GM19463 (cell line): ENCODE results near the gene FBXW5.

ENCODE experiments used
- ATAC-seq: cut with Tn5 transposase; IDR thresholded peaks from one replicate; pipeline ENCODE4 v1.9.1; 2021; ENCODE audit warnings: mild to moderate bottlenecking, moderate library complexity; ENCODE audit not compliant: unreplicated experiment

Gene FBXW5, protein sequence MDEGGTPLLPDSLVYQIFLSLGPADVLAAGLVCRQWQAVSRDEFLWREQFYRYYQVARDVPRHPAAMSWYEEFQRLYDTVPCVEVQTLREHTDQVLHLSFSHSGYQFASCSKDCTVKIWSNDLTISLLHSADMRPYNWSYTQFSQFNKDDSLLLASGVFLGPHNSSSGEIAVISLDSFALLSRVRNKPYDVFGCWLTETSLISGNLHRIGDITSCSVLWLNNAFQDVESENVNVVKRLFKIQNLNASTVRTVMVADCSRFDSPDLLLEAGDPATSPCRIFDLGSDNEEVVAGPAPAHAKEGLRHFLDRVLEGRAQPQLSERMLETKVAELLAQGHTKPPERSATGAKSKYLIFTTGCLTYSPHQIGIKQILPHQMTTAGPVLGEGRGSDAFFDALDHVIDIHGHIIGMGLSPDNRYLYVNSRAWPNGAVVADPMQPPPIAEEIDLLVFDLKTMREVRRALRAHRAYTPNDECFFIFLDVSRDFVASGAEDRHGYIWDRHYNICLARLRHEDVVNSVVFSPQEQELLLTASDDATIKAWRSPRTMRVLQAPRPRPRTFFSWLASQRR

DNA sequence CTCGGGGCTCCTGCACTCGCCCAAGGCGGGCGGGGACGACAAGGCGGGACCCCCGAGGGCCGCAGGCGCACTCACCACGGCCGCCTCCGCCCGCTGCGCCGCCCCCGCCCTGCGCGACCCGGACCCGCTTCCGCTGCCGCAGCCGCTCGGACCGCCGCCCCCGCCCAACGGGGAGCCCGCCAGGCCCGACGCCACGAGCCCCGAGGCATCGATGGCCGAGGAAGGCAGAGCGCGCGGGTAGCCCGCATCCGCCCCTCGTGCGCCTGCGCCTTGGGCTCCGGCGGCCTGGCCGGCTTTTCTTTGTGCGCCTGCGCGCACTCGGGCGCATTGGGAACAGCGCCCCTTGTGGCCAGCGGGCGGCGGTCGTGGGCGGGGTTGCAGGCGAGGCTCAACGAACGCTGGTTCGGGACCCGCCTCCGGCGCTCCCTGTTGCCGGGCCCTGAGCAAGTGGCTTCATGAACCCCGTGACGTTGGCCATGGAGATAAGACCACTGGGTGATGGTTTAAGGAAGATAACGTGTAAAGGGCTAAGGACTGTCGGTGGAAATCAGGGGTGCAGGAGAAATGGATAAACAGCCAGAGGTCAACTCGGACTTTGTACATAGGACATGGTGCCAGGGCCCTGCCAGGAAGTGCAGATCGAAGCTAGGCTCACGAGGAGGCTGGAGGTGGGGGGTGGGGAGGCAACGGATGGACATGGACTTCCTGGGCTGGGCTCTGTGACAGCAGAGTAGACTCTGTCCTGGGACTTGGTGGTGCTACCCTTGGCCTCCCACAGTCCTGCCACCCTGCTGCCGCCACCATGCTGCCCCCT is at the start of gene FBXW5, which contains the start of gene C8G:
Gene FBXW5 (minus strand): TSS at position 220 of the 814 bp plus-strand sequence. CDS start 655 bp downstream, outside the sequence.
Gene C8G (plus strand): TSS at position 725 of the 814 bp plus-strand sequence. CDS start 78 bp downstream, at position 803.
- ATAC-seq, result peak; percentile 81

DNA sequence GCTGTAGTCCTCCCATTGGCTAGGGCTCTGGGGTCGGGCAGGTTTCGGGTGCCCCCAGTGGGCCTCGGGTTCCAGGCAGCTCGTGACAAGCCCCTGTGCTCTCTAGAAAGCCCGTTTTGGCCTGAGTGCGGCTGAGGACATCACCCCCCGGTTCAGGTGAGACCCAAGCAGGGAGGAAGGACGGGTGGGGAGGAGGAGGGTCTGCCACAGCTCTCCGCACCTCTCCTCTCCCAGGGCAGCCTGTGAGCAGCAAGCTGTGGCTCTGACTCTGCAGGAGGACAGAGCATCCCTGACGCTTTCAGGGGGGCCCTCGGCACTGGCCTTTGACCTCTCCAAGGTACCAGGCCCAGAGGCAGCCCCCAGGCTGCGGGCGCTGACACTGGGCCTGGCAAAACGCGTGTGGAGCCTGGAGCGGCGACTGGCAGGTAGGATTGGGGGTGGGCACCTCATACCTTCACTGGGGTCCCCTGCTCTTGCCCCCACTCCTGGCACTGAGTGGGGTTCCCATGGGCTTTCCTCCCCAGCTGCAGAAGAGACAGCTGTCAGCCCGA is 48.4 kb upstream of the FBXW5 start:
- ATAC-seq, result no peak

DNA sequence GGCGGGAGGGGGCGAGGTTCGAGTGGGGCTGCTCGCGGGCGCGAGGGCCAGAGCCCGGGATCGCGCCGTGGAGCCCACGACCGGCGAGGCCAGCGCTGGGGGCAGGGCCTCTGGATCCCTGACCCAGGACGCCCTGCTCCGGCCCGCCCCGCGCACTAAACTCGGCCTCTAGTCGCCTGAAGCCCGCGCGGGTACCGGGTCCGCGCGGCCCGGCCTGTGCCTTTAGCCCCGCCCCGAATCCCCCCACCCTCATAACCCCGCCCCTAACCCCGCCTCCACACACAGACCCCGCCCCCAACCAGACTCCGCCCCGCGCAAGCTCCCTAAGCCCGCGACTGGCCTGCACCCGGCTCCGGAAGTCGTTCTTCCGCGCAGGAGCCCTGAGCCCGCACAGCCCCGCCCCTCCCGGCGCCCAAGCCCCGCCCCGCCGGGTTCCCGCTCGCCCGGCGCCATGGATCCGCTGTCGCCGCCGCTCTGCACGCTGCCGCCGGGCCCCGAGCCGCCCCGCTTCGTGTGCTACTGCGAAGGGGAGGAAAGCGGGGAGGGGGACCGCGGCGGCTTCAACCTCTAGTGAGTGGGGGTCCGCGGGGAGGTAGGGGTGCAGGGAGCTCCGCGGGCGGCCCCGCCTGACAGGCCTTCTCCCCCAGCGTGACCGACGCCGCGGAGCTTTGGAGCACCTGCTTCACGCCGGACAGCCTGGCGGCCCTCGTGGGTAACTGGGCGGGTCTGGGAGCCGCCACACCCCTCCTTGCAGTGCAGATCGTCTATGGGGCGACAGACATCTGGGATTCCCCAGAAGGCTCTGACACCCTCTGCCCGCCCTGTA is 47.7 kb upstream of the FBXW5 start, which contains the start of gene PAXX:
Gene PAXX (plus strand): TSS at position 430 of the 826 bp plus-strand sequence. CDS start 22 bp downstream, at position 452.
- peak; percentile 82 for ATAC-seq

DNA sequence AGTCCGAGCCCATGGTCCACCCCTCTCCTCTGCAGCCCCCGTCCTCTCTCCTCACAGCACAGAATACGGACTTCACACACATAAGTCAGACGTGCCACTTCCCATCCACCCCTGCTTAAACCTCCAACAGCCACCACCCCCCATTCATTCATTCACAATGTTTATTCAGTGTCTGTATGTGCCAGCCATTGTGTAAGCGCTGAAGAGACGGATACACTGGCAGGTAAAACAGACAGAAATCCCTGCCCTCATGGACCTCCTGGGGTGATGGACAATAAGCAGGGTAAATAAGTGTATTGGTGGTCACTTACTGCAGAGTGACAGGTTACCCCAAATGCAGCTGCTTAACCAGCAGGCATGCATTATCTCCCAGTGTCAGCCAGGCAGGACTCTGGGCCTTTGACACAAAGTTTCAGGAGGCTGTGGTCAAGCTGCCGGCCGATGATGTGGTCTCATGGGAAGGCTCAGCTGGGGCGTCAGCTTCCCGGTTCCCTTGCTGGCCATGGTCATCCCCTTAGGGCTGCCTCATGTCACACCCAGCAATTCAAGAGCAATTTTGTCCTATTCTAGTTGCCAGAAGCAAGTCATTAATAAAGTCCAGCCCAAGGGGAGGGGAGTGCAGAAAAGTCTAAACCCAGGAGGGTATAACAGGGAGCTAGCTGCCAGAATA is 45.8 kb upstream of the FBXW5 start:
- no peak for ATAC-seq

DNA sequence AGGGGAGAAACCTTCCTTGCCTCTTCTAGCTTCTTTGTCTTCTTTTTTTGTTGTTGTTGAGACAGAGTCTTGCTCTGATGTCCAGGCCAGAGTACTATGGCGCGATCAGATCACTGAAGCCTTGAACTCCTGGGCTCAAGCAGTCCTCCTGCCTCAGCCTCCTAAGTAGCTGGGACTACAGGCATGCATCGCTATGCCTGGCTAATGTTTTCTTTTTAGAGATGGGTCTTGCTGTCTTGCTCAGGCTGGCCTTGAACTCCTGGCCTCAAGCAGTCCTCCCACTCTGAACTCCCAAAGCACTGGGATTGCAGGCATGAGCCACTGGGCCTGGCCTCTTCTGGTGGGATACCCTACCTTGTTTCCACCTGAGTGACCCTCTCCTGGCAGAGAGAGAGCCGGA is 44.3 kb upstream of the FBXW5 start:
- ATAC-seq, result no peak

DNA sequence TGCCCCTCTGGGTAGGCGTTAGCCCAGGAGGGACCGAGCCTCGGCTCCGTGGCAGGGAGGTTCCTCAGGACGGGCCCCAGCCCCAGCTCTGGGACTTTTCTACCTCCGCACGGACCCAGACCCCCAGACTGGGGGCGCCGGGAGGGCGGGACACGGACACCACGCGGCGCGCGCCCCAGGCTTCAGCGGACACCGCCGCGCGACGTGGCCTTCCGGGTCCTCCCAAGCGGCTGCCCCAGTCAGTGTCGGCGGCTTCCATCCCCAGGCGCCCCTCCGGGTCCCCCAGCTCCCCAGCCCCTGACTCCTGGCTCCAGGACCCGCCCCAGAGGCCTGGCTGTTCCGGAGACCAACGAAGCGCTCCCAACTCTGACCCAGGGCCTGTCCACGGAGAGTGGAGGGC is 41.3 kb upstream of the FBXW5 start:
- ATAC-seq, result no peak

DNA sequence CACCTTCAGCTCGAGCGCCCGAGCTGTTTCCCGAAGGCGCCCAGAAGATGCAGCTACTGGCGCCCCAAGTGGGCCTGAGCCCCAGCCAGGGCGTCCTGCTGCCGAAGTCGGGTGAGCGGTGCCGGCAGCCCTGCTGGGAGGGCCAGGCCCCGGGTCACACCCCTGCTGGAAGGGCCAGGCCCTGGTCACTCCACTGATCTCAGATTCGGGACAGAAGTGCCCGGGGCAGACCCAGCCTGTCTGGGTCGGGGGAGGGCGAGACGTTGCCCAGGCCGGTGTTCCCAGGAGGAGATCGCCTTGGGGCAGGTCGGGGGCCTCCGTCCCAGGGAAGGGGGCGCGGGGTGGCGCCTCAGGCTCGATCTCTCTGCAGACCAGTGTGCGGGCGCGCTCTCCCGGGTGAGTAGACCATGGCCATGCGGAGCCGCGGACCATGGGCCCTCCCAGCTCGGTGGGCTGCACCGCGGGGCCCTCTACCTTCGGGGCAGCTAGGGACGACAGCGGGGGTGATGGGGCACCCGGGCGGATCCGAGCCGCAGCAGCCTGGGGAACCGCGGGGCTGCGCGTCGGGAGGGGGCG is 40.6 kb upstream of the FBXW5 start:
- no peak for ATAC-seq

DNA sequence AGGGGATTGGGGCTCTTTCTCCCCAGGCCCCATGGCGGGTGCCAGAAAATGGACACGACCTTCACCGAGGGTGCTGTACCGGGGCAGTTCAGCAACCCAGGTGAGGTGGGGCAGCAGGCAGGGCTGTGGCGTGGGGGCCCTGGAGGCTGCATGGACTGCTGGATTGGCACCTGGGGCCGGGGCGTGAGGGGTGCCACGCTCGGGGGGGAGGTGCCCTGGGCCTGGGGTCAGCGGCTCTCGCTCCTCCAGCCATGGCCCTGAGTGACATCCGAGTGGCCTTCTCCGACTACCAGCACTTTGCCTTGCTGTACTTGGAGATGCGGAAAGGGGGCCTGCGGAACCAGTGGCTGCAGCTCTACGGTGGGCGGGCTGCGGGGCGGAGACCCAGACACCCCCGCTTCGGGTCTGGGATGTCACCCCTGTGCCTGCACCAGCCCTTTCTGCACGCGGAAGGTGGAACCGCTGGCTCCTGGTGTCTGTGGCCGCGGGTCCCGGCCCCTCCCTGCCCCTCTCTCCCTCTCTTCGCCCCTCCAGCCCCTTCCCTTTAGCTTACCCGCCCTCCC is 40.0 kb upstream of the FBXW5 start:
- no peak for ATAC-seq

DNA sequence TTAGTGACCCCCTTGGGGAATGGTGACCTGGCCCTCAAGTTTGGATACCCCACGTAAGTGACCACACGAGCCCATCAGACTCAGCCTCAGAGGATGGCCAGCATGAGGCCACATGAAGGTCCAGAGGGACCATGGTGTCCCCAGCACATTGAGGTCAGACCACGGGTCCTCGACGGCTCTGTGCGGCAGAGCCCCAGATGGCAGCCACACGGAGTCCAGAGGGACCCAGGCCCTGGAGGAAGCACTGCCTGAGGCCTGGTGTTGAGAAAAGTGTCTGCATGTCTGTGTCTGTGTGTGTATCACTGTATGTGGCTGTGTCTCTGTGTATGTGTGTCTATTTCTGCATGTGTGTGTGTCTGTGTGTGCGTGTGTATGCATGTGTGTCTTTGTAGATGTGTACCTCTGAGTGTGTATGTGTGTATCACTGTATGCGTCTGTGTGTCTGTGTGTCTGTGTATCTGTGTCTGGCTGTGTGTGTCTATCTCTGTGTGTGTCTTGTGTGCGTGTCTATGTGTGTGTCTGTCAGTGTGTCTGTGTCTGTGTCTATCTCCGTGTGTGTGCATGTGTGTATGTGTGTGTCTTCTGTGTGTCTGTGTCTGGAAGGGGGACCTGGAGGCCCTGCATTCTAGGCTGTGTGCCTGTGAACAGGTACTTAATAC is 39.2 kb upstream of the FBXW5 start:
- no peak for ATAC-seq

DNA sequence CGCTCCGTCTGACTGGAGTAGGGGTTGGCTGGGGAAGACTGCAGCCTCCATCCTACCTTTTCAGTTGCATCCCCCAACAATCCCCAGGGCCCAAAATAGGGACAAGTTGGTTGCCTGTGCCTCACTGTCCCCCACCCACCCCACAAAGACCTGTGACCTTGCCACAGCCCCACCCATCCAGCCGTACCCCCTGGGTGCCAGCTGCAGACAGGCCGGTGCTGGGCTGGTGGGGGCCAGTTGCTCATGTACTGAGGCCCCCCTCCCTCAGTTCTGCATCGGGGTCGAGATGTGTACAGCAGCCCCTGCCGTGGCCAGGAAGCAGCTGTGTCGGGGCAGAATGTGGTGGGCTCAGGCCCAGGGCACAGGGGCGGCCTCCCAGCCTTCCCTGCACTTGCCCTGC is 38.6 kb upstream of the FBXW5 start:
- no peak for ATAC-seq

DNA sequence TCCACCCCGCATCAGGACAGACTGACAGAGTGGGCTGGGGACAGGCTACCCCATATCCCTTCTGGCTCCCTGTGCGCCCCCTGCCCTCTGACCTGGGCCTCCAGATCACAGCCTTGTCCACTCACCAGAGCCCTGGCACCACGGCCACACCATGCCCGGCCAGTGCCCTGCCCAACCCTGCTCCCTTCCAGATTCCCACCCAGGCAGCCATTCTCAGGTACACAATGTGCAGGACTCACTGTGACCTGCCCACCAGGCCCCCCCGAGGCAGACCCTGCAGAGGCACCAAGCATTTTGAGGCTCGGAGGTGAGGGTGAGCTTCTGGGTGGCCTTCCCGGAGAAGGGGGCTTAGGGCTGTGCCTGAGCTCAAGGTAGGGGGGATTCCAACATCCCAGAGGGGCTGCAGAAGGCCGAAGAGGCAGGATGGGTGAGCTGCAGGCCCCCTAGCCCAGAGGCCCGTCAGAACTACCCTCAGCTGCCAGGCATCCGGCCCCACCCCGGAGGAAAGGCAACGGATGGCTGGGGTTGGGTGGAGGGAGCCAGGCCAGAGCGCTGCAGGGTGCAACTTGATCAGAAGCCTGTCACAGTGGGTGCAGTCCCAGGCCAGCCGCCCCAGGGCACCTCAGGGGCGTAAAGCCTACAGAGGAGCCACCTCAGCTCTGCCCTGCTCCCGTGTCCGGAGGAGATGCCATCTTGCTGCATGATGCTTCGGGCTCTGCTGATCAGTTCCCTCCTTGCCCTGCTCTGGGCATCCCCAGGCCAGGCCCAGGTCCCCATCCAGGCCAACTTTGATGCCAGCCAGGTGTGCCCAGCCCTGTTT is 37.9 kb upstream of the FBXW5 start, which contains the start of gene LCNL1:
Gene LCNL1 (plus strand): TSS at position 762 of the 820 bp plus-strand sequence. CDS start 594 bp downstream, outside the sequence.
- no peak for ATAC-seq

DNA sequence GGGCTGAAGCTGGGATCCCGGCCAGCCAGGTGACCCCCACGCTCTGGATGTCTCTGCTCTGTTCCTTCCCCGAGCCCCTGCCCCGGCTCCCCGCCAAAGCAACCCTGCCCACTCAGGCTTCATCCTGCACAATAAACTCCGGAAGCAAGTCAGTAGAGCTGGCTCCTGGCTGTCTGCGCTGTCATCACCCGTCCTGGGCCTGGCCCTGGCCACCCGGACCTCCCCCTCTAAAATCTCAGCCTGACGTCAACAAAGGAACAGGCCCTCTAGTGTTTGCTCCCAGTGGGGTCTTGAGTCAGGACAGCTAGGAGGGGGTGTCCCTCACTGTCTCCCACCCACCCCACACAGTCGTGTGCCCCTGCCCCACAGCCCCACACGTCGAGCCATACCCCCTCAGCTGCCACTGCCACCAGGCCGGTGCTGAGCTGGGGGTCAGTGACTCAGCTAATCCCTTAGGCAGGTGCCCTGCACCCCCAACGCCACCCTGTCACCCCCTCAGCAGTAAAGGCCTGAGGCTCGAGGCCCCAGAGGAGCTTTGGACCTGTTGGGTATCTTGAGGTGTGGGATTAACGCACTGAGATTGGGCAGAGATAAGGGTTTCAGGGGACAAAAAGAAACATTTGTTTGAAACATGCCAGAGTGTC is 37.2 kb upstream of the FBXW5 start:
- no peak for ATAC-seq

DNA sequence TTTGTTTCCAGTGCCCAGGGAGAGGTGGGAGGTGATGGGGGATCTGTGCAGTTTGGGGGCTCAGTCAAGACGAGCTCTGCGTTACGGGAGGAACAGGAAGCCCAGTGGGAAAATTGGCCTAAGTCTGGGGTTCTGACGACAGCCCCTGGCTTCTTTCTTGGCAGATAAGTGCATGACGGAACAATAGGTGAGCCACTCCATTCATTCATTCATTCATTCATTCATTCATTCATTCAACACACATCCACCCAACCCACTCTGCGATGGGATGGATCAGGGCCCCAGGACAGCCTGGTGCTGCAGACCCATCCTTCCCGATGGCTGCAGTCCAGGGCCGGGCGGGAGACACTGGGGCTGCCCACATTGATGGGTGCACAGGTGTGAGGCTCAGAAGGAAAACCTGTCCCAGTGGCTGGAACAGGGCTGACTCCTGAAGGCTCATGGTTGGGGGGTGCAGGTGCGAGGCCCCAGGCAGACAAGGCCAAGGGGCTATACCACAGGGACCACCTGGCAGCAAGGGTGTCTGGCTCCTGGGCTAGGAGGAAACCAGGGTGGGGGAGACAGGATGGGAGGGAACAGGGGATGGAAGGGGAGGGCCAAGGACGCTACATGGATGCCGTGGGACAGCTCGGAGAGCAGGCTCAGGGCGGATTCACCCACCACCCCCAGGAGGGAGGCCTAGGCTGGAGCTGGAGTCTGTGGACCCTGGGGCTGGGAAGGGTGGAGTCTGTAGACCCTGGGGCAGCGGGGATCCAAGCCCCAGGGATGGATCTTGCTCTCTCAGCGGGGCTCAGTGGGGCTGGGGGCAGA is 36.3 kb upstream of the FBXW5 start:
- no peak for ATAC-seq

DNA sequence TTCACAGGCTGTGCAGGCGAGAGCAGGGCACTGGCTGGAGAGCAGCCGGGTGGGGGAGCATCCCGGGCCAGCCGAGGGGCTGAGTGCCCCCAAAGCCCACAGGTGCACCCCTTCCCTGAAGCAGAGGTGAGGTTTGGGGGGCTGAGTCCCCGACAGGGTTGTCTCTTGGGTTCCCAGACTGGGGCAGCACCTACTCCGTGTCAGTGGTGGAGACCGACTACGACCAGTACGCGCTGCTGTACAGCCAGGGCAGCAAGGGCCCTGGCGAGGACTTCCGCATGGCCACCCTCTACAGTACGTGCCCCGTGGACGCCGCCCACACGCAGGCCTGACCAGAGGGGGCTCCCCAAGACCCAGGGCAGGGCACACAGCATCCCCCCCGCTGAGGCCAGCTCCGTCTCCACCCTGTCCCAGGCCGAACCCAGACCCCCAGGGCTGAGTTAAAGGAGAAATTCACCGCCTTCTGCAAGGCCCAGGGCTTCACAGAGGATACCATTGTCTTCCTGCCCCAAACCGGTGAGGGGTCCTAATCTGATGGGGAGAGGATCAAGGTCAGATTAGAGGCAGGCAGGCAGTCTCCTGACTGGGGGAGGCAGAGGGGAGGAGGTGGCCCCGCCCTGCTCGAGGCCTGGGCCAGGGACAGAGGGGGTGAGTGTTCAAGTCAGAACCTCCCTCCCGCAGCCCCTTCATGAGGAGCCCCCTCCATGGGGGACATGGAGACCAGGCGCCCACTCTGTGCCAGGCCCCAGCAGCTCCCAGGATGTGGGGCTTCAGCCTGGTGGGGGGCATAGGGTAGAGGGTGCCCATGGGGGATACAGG is 35.4 kb upstream of the FBXW5 start:
- no peak for ATAC-seq

DNA sequence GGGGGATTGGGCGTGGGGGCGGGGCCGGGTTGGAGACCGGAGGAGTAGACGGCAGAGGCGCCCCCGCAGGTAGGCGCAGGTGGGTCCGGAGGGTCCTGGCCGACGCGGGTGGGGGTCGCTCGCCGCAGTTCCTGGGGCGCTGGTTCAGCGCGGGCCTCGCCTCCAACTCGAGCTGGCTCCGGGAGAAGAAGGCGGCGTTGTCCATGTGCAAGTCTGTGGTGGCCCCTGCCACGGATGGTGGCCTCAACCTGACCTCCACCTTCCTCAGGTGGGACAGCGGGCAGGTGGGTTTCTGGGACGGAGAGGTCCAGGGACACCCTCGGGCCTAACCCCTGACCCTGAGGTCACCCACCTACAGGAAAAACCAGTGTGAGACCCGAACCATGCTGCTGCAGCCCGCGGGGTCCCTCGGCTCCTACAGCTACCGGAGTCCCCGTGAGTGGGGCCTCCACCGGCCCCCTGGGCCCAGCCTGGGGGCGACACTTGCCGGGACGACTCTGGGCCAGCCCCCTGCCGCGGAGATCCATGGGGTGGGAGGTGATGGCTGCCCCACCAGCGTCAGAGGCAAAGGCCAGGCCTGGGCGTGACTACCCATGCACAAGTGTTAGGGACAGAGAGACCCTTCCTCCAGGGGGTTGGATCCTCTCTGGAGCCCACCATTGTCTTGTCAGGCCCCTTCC is 34.5 kb upstream of the FBXW5 start:
- ATAC-seq, result no peak
